OCI-LY7 (cell line): Measurements from ENCODE around the gene GPC1. TPM values are rescaled to one million over a fixed set of nuclear protein-coding genes. Genes with fewer than 3 reads are reported as not detected.

Source experiments
- BruUV-seq: library from RNA; stranded (reverse); fragments of 400-500 nt; replicated peaks from 2 replicates; lab custom pipeline; 2021; lab: Mats Ljungman, UMichigan
- CTCF ChIA-PET: fragments of 300-600 bp; sonication (Branson Sonifier 250); formaldehyde crosslinking; loops from one replicate; lab custom pipeline; 2022; ENCODE audit warnings: antibody characterized with exemption; ENCODE audit not compliant: unreplicated experiment; lab: Charles Lee
- POLR2A ChIA-PET: fragments of 300-600 bp; sonication (Branson Sonifier 250); formaldehyde crosslinking; loops from one replicate; lab custom pipeline; 2022; ENCODE audit warnings: antibody characterized with exemption; lab: Charles Lee
- DNase-seq: peaks from one replicate; pipeline ENCODE4 v3.0.0-alpha.2; 2015; ENCODE audit warnings: low spot score
- H2AFZ ChIP-seq: fragments of 200-600 bp; sonication (generic), shearing (Covaris generic); 2 replicates; pipeline ENCODE4 v1.6.1; 2014; ENCODE audit warnings: mild to moderate bottlenecking, antibody characterized with exemption, low read length, moderate library complexity
- H3K27ac ChIP-seq: fragments of 200-600 bp; sonication (generic); 2 replicates; pipeline ENCODE4 v1.5.1; 2014; ENCODE audit warnings: mixed run types, low read depth, mild to moderate bottlenecking, moderate library complexity, low read length, inconsistent platforms; ENCODE audit not compliant: poor library complexity, severe bottlenecking
- H3K36me3 ChIP-seq: fragments of 200-600 bp; sonication (generic); 2 replicates; pipeline ENCODE4 v1.6.1; 2014; ENCODE audit warnings: mild to moderate bottlenecking, antibody characterized with exemption, low read length, moderate library complexity, mixed read lengths; ENCODE audit not compliant: insufficient read depth
- H3K4me1 ChIP-seq: fragments of 200-600 bp; sonication (generic); 2 replicates; pipeline ENCODE4 v1.5.1; 2014; ENCODE audit warnings: mild to moderate bottlenecking, low read length; ENCODE audit not compliant: insufficient read depth, poor library complexity, severe bottlenecking
- H3K4me2 ChIP-seq: fragments of 200-600 bp; sonication (generic); 2 replicates; pipeline ENCODE4 v1.6.1; 2014; ENCODE audit warnings: mild to moderate bottlenecking, low read length
- H3K4me3 ChIP-seq: fragments of 200-600 bp; sonication (generic); 2 replicates; pipeline ENCODE4 v1.5.1; 2014; ENCODE audit warnings: mild to moderate bottlenecking, low read depth, low read length; ENCODE audit not compliant: poor library complexity, severe bottlenecking
- H3K79me2 ChIP-seq: fragments of 200-600 bp; sonication (generic); 2 replicates; pipeline ENCODE4 v1.6.1; 2016; ENCODE audit warnings: low read depth, mild to moderate bottlenecking, low read length, moderate library complexity, mixed read lengths; ENCODE audit not compliant: insufficient read depth
- H3K9me2 ChIP-seq: fragments of 200-600 bp; sonication (generic); 2 replicates; pipeline ENCODE4 v1.6.1; 2016; ENCODE audit warnings: mild to moderate bottlenecking, low read length, mixed read lengths; ENCODE audit not compliant: insufficient read depth
- H3K9me3 ChIP-seq: fragments of 200-600 bp; sonication (generic); 2 replicates; pipeline ENCODE4 v1.6.1; 2014; ENCODE audit warnings: mild to moderate bottlenecking, mixed run types, low read length, mixed read lengths
- H4K20me1 ChIP-seq: fragments of 200-600 bp; sonication (generic); 2 replicates; pipeline ENCODE4 v1.6.1; 2014; ENCODE audit warnings: mild to moderate bottlenecking, antibody characterized with exemption, low read length, moderate library complexity, mixed read lengths; ENCODE audit not compliant: insufficient read depth
- CTCF ChIP-seq: fragments of 200-600 bp; sonication (generic); conservative IDR thresholded peaks from 2 replicates; pipeline ENCODE4 v1.5.1; 2014; ENCODE audit warnings: mild to moderate bottlenecking, antibody characterized with exemption, low read length, moderate library complexity, mixed read lengths
- EZH2phosphoT487 ChIP-seq: fragments of 200-600 bp; sonication (generic); IDR thresholded peaks from 2 replicates; pipeline ENCODE4 v1.6.1; 2018; ENCODE audit warnings: low read depth, borderline replicate concordance, mild to moderate bottlenecking, mixed run types, antibody characterized with exemption, low read length, moderate library complexity, mixed read lengths
- intact Hi-C: fragments of 100-400 bp; cut with micrococcal nuclease; formaldehyde crosslinking; loops from one replicate; pipeline ENCODE4 v1.10.0; 2022; ENCODE audit not compliant: unreplicated experiment
- total RNA-seq, 2 experiments: library from RNA; depleted of rRNA in 1 of 2; stranded (reverse); fragments of >200 nt in 1 of 2; shearing (Covaris generic) in 1 of 2; gene quantifications; 2 replicates each; pipeline ENCODE4 v1.2.3, GENCODE V29; 2014 to 2022

GPC1 gene
- total RNA-seq, 2 experiments from 2014 or later: 2.4 to 4.0 TPM

GRCh38 chr2:240479111-240479501 lies 43.6 kb downstream of the GPC1 start:
- Histone ChIP-seq H2AFZ (no peak overlapping the region), H3K9me3 (peaks cover 8% of the 10 kb centered on the region; the same call in 1 of the 2 replicates), H3K4me3 (no peak overlapping the region), H3K36me3 (peaks cover 3% of the 10 kb centered on the region; the same call in 1 of the 2 replicates), H3K27ac (no peak overlapping the region), H3K4me2 (no peak overlapping the region), H4K20me1 (no peaks in the 10 kb centered on the region), H3K9me2 (no peaks in the 10 kb centered on the region), H3K4me1 (no peaks in the 10 kb centered on the region), H3K79me2 (no peaks in the 10 kb centered on the region)
- no TSS peak for BruUV-seq
- intact Hi-C loops: no loop called here
- no peak for DNase-seq
- CTCF ChIA-PET: no interaction called here
- TF ChIP-seq CTCF (no peak), EZH2phosphoT487 (no peak)
- POLR2A ChIA-PET: no interaction called here

GRCh38 chr2:240480834-240481623 lies 45.6 kb downstream of the GPC1 start:
- no peaks in the 10 kb centered on the region for H3K9me2 ChIP-seq
- no peaks in the 10 kb centered on the region for H3K9me3 ChIP-seq
- no peak overlapping the region for H3K4me2 ChIP-seq
- no peaks in the 10 kb centered on the region for H3K79me2 ChIP-seq
- H3K4me3 ChIP-seq: no peak overlapping the region
- H4K20me1 ChIP-seq: no peaks in the 10 kb centered on the region
- TF ChIP-seq CTCF: no peak
- TF ChIP-seq EZH2phosphoT487: no peak
- intact Hi-C loops: no loop called here
- BruUV-seq: no TSS peak
- DNase-seq: no peak
- no peak overlapping the region for H2AFZ ChIP-seq
- ChIA-PET POLR2A (no interaction called here), CTCF (no interaction called here)
- no peaks in the 10 kb centered on the region for H3K4me1 ChIP-seq
- no peaks in the 10 kb centered on the region for H3K36me3 ChIP-seq
- H3K27ac ChIP-seq: no peak overlapping the region

- Histone ChIP-seq H3K36me3 (no peaks in the 10 kb centered on the region), H3K27ac (no peak overlapping the region), H4K20me1 (no peaks in the 10 kb centered on the region), H3K4me3 (no peak overlapping the region), H3K9me3 (no peaks in the 10 kb centered on the region), H3K4me1 (no peaks in the 10 kb centered on the region), H2AFZ (no peak overlapping the region), H3K4me2 (no peak overlapping the region), H3K79me2 (no peaks in the 10 kb centered on the region), H3K9me2 (no peaks in the 10 kb centered on the region)
- no peak for DNase-seq
- no TSS peak for BruUV-seq
- ChIA-PET CTCF (no interaction called here), POLR2A (no interaction called here)
- TF ChIP-seq EZH2phosphoT487 (no peak), CTCF (no peak)
- intact Hi-C loops: no loop called here
These were observed 46.3 kb downstream of the GPC1 start for GRCh38 chr2:240481720-240482119.
